T-helper 22 cell (primary cell): ENCODE data around the gene KLF2.

ENCODE experiments used
- DNase-seq: peaks from one replicate; pipeline ENCODE4 v3.0.0-alpha.2; 2020; ENCODE audit warnings: low read depth

KLF2 gene

GRCh38 chr19:16365300-16365996, 40.8 kb downstream of the KLF2 start:
- no peak for DNase-seq

GRCh38 chr19:16366056-16366432, 41.4 kb downstream of the KLF2 start:
- no peak for DNase-seq

GRCh38 chr19:16366433-16367260, 42.0 kb downstream of the KLF2 start:
- peak; percentile 20 for DNase-seq

GRCh38 chr19:16367261-16367683, 42.6 kb downstream of the KLF2 start:
- peak; percentile 60 for DNase-seq

GRCh38 chr19:16368385-16369305, 44.0 kb downstream of the KLF2 start:
- DNase-seq: peak; percentile 87

- DNase-seq: no peak
Observed at GRCh38 chr19:16369306-16369663, 44.7 kb downstream of the KLF2 start.

GRCh38 chr19:16369664-16370576, 45.3 kb downstream of the KLF2 start:
- DNase-seq: peak; percentile 89

GRCh38 chr19:16370641-16371391, 46.2 kb downstream of the KLF2 start:
- DNase-seq: no peak

- peak; percentile 92 for DNase-seq
Observed at GRCh38 chr19:16371540-16371986, 46.9 kb downstream of the KLF2 start.

- DNase-seq: no peak
Observed at GRCh38 chr19:16372065-16372915, 47.7 kb downstream of the KLF2 start.

GRCh38 chr19:16373079-16373478, 48.5 kb downstream of the KLF2 start:
- no peak for DNase-seq

- DNase-seq: no peak
Observed at GRCh38 chr19:16373532-16373931, 48.9 kb downstream of the KLF2 start.

- DNase-seq: no peak
Observed at GRCh38 chr19:16373989-16374388, 49.4 kb downstream of the KLF2 start.

GRCh38 chr19:16374436-16374835, 49.8 kb downstream of the KLF2 start:
- no peak for DNase-seq

- no peak for DNase-seq
Observed at GRCh38 chr19:16375157-16375935, 50.7 kb downstream of the KLF2 start.

GRCh38 chr19:16375936-16376185, 51.2 kb downstream of the KLF2 start:
- DNase-seq: no peak

GRCh38 chr19:16376241-16376640, 51.6 kb downstream of the KLF2 start:
- DNase-seq: no peak

- DNase-seq: no peak
Observed at GRCh38 chr19:16376649-16377048, 52.0 kb downstream of the KLF2 start.

- no peak for DNase-seq
Observed at GRCh38 chr19:16377521-16377920, 52.9 kb downstream of the KLF2 start.
